ENCODE results near the gene DHRSX.

The DHRSX gene, protein sequence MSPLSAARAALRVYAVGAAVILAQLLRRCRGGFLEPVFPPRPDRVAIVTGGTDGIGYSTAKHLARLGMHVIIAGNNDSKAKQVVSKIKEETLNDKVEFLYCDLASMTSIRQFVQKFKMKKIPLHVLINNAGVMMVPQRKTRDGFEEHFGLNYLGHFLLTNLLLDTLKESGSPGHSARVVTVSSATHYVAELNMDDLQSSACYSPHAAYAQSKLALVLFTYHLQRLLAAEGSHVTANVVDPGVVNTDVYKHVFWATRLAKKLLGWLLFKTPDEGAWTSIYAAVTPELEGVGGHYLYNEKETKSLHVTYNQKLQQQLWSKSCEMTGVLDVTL

DNA sequence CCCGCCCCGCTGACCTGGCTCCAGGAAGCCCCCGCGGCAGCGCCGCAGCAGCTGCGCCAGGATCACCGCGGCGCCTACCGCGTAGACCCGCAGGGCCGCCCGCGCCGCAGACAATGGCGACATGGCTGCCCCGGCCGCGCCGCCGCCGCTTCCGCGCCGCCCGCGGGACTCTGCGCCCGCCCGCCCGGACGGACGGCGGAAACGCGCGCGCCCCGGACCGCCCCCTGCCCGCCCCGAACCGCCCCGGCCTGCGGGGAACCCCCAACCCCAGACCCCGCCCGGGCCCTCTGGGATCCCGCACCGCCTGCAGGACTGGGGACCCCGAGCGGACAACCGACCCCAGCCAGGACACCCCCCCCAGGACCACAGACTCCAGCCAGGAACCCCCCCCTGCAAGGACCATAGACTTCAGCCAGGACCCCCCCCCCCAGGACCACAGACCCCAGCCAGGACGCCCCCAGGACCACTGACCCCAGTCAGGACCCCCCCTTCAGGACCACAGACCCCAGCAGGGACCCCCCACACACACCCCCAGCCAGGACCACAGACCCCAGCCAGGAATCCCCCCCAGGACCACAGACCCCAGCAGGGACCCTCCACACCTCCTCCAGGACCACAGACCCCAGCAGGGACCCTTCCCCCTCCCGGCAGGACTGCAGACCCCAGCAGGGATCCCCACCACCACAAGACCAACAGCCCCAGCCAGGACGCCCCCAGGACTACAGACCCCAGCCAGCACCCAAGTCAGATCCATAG lies at the start of gene DHRSX, which contains the start of gene ZBED1:
Gene DHRSX (minus strand): TSS at position 174 of the 756 bp plus-strand sequence. CDS start 51 bp downstream, at position 123.
Gene ZBED1 (minus strand): TSS at position 174 of the 756 bp plus-strand sequence. CDS start 10,257 bp downstream, outside the sequence.
- peak within 1 kb of the TSS; percentile 75 for H3K4me3 ChIP-seq (ENCODE audit: low read depth, low read length)
- TF ChIP-seq, protein P1, sequence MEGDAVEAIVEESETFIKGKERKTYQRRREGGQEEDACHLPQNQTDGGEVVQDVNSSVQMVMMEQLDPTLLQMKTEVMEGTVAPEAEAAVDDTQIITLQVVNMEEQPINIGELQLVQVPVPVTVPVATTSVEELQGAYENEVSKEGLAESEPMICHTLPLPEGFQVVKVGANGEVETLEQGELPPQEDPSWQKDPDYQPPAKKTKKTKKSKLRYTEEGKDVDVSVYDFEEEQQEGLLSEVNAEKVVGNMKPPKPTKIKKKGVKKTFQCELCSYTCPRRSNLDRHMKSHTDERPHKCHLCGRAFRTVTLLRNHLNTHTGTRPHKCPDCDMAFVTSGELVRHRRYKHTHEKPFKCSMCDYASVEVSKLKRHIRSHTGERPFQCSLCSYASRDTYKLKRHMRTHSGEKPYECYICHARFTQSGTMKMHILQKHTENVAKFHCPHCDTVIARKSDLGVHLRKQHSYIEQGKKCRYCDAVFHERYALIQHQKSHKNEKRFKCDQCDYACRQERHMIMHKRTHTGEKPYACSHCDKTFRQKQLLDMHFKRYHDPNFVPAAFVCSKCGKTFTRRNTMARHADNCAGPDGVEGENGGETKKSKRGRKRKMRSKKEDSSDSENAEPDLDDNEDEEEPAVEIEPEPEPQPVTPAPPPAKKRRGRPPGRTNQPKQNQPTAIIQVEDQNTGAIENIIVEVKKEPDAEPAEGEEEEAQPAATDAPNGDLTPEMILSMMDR (IDR thresholded peaks at IDR 0.05; ENCODE audit: low read depth, low read length, missing control alignments) = no peak
- DNase-seq (ENCODE audit: low read depth) = no peak
- in situ Hi-C loops (cut with HindIII; ENCODE audit: low sequenced_read_pairs) = no loop called here

DNA sequence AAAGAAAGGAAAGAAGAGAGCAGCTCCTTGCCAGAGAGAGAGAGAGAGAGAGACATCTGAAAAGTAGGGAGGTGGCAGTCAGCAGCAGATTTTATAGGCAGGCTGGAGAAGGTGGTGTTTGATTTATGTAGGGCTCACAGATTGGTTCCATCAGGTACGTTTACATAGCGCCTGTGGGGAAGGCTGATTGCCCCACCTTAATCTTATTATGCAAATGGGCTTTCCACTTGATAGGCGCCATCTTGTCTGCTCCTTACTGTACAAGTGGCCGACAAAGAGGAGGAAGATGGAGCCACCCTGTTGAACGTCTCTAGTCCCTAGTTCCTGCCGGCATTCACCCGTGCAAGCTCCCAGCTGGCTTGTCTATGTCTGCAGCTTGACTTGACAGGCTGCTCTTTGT lies 49.1 kb upstream of the DHRSX start:
- H3K4me3 ChIP-seq (ENCODE audit: low read depth, low read length) = no peak overlapping the region
- TF ChIP-seq, protein P1 (IDR thresholded peaks at IDR 0.05; ENCODE audit: low read depth, low read length, missing control alignments) = no peak
- in situ Hi-C loops (cut with HindIII; ENCODE audit: low sequenced_read_pairs) = no loop called here
- no peak for DNase-seq (ENCODE audit: low read depth)

DNA sequence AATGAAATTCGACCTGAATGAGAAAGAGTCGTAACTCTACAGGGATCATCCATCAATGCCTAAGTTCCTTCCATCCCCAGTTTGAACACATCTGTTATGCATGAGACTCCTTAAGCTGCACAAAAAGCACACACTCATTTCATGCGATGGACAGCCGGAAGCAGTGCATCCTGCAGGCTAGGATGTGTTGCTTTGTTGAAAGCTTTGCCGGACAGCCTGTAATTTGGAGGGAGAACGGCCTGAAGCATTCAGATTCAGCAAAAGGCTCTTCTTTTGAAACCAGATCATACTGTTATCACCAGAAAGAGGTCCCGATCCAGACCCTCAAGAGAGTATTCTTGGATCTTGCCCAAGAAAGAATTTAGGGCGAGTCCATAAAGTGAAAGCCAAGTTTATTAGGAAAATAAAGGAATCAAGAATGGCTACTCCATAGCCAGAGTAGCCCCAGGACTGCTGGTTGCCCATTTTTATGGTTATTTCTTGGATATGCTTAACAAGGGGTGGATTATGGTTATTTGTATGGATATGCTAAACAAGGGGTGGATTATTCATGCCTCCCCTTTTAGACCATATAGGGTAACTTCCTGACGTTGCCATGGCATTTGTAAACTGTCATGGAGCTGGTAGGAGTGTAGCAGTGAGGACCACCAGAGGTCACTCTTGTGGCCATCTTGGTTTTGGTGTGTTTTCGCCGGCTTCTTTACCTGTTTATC lies 48.1 kb upstream of the DHRSX start:
- H3K4me3 ChIP-seq (ENCODE audit: low read depth, low read length) = no peak overlapping the region
- DNase-seq (ENCODE audit: low read depth) = no peak
- in situ Hi-C loops (cut with HindIII; ENCODE audit: low sequenced_read_pairs) = no loop called here
- TF ChIP-seq, protein P1 (IDR thresholded peaks at IDR 0.05; ENCODE audit: low read depth, low read length, missing control alignments) = no peak

DNA sequence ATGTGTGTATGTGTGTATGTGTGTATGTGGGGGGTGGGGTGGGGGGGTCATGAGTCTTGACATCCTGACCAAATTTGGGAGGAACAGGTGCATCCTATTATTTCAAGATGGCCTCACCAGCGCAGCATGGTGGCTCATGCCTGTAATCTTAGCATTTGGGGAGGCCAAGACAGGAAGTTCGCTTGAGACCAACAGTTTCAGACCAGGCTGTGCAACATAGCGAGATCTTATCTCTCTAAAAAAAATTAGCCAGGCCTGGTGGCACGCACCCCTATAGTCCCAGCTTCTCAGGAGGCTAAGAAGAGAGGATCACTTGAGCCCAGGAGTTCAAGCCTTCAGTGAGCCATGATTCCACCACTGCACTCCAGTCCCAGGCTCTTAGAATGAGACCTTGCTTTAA lies 47.0 kb upstream of the DHRSX start:
- in situ Hi-C loops (cut with HindIII; ENCODE audit: low sequenced_read_pairs) = no loop called here
- TF ChIP-seq, protein P1 (IDR thresholded peaks at IDR 0.05; ENCODE audit: low read depth, low read length, missing control alignments) = no peak
- no peak overlapping the region for H3K4me3 ChIP-seq (ENCODE audit: low read depth, low read length)
- no peak for DNase-seq (ENCODE audit: low read depth)

DNA sequence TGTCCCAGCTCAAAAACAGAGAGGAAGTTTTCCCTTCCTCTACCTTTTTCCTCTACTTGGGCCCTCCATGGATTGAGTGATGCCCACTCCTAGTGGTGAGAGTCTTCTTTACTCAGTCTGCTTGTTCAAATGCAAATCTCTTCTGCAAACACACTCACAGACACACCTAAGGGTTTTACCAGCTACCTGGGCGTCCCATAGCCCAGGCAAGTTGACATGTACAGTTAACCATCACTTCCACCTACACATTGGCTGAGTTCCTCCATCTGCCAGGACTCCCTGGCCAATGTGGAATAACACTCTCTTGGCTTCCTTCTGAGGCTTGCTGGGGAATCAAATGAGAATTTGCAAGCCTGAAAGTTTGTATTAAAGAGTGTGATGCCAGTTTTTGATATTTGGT lies 45.7 kb upstream of the DHRSX start:
- no peak for DNase-seq (ENCODE audit: low read depth)
- TF ChIP-seq, protein P1 (IDR thresholded peaks at IDR 0.05; ENCODE audit: low read depth, low read length, missing control alignments) = no peak
- H3K4me3 ChIP-seq (ENCODE audit: low read depth, low read length) = no peak overlapping the region
- in situ Hi-C loops (cut with HindIII; ENCODE audit: low sequenced_read_pairs) = no loop called here

DNA sequence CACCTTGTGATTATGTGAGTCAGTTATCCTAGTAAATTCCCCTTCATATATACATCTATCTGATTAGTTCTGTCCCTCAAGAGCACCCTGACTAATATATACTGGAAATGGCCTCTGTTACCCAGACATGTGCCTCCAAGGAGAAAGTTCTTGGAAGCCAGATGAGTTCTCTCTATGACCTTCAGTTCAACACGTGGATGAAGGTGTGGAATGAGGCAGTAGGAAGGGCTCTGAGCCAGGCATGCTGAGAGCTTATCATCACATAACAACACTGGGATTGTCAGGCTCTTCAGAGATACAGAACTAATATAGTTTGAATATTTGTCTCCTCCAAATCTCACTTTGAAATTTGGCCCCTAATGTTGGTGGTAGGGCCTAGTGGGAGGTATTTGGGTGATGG lies 44.4 kb upstream of the DHRSX start:
- in situ Hi-C loops (cut with HindIII; ENCODE audit: low sequenced_read_pairs) = no loop called here
- no peak overlapping the region for H3K4me3 ChIP-seq (ENCODE audit: low read depth, low read length)
- TF ChIP-seq, protein P1 (IDR thresholded peaks at IDR 0.05; ENCODE audit: low read depth, low read length, missing control alignments) = no peak
- no peak for DNase-seq (ENCODE audit: low read depth)
